PFSK-1 (cell line): ENCODE measurements around the gene KLF6.

Experiments used
- FOXP2 ChIP-seq: optimal IDR thresholded peaks from 2 replicates; pipeline ENCODE3; 2011; ENCODE audit warnings: borderline replicate concordance, control low read depth, inconsistent platforms; ENCODE audit not compliant: insufficient read depth; ENCODE audit errors: extremely low read length, extremely low read depth
- POLR2AphosphoS5 ChIP-seq: IDR thresholded peaks from 2 replicates; pipeline ENCODE4 v1.6.1; 2012; ENCODE audit warnings: low read depth, mild to moderate bottlenecking, control low read depth, low read length, moderate library complexity
- REST ChIP-seq, 2 experiments: IDR thresholded peaks; 2 replicates each; pipeline versions ENCODE4 v1.6.1 to v1.8.0; 2011 to 2012; ENCODE audit warnings: low read depth in 2 of 2, low read length in 2 of 2, control low read depth in 1 of 2, inconsistent platforms in 1 of 2, mild to moderate bottlenecking in 1 of 2, moderate library complexity in 1 of 2; ENCODE audit not compliant: insufficient read depth in 1 of 2
- SIN3A ChIP-seq: IDR thresholded peaks from 2 replicates; pipeline ENCODE4 v1.6.1; 2012; ENCODE audit warnings: mild to moderate bottlenecking, low read length, moderate library complexity, borderline replicate concordance; ENCODE audit not compliant: insufficient read depth
- TAF1 ChIP-seq: IDR thresholded peaks from 2 replicates; pipeline ENCODE4 v1.6.1; 2012; ENCODE audit warnings: low read length, control low read depth, borderline replicate concordance; ENCODE audit not compliant: insufficient read depth

Gene KLF6

DNA sequence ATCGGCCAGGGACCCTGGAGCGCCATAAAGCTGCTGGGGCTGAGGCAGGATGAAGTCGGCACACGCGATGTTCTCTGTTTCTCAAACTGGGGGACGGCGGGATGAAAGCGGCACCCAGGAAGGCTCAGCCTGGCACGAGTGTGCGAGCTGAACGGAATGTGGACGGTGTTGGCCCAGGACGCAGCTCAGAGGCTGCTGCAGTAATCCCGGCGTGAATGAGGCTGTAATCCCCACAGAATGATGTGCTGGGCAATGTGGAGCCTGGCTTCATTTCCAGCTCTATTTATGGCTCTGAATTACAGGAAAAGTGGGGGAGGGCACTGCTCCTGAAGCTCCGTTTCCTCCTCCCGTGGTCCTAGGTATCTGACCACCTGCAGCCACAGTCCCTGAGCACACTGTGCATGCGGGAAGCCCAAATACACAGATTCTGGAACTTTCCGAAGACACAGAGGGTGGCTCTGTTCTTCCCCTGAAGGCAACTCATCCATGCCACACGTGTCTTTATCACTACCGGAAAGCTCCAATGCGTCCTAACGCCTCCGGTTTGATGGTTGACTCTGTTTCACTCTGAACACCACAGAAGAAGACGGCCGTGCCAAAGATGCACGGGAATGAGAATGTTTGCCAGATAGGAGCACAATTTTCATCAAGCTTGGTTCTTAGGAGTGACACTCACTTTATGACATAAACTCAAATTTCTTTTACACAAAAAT, 37.6 kb downstream of the KLF6 start:
- TF ChIP-seq SIN3A: no peak
- no peak for TF ChIP-seq REST (IDR thresholded peaks at IDR 0.05; ENCODE audit: insufficient read depth in 1 of 2, low read depth in 2 of 2, low read length in 2 of 2)
- no peak for TF ChIP-seq POLR2AphosphoS5
- no peak for TF ChIP-seq TAF1
- no peak for TF ChIP-seq FOXP2

GRCh38 chr10:3746634-3747033, 38.4 kb downstream of the KLF6 start:
- TF ChIP-seq REST (IDR thresholded peaks at IDR 0.05; ENCODE audit: insufficient read depth in 1 of 2, low read depth in 2 of 2, low read length in 2 of 2) (no peak), POLR2AphosphoS5 (no peak), TAF1 (no peak), FOXP2 (no peak), SIN3A (no peak)

GRCh38 chr10:3745521-3745920, 39.5 kb downstream of the KLF6 start:
- TF ChIP-seq POLR2AphosphoS5 (no peak), REST (IDR thresholded peaks at IDR 0.05; ENCODE audit: insufficient read depth in 1 of 2, low read depth in 2 of 2, low read length in 2 of 2) (no peak), FOXP2 (no peak), SIN3A (no peak), TAF1 (no peak)

GRCh38 chr10:3741688-3742461, 43.1 kb downstream of the KLF6 start:
- TF ChIP-seq FOXP2 (no peak), TAF1 (no peak), POLR2AphosphoS5 (no peak), SIN3A (no peak), REST (IDR thresholded peaks at IDR 0.05; ENCODE audit: insufficient read depth in 1 of 2, low read depth in 2 of 2, low read length in 2 of 2) (no peak)
